HG03064 (cell line): ENCODE results near the gene DMPK.

Source experiments
- ATAC-seq: cut with Tn5 transposase; IDR thresholded peaks from one replicate; pipeline ENCODE4 v1.9.1; 2021; ENCODE audit warnings: low read depth; ENCODE audit not compliant: unreplicated experiment

Gene DMPK

DNA sequence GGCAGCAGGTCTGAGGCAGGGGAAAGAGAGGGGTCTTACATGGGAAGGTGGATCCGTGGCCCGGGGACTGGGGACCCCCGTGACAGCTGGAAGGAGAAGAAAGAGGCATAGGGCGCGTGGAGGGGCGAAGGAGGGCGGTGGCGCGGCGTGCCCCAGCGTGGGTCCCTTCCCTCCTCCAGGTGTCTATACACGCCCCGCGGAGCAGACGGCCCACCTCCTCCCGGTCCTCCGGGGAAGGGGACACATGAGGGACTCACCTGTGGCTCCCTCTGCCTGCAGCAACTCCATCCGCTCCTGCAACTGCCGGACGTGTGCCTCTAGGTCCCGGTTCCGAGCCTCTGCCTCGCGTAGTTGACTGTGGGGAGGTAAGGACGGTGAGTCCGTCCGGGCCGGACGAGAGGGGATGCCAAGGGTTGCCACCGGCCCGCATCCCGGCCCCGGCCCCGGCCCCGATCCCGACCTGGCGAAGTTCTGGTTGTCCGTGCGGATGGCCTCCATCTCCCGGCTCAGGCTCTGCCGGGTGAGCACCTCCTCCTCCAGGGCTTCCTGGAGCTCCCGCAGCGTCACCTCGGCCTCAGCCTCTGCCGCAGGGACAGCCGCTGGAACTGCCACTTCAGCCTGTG is 10.9 kb downstream of the DMPK start:
- no peak for ATAC-seq

DNA sequence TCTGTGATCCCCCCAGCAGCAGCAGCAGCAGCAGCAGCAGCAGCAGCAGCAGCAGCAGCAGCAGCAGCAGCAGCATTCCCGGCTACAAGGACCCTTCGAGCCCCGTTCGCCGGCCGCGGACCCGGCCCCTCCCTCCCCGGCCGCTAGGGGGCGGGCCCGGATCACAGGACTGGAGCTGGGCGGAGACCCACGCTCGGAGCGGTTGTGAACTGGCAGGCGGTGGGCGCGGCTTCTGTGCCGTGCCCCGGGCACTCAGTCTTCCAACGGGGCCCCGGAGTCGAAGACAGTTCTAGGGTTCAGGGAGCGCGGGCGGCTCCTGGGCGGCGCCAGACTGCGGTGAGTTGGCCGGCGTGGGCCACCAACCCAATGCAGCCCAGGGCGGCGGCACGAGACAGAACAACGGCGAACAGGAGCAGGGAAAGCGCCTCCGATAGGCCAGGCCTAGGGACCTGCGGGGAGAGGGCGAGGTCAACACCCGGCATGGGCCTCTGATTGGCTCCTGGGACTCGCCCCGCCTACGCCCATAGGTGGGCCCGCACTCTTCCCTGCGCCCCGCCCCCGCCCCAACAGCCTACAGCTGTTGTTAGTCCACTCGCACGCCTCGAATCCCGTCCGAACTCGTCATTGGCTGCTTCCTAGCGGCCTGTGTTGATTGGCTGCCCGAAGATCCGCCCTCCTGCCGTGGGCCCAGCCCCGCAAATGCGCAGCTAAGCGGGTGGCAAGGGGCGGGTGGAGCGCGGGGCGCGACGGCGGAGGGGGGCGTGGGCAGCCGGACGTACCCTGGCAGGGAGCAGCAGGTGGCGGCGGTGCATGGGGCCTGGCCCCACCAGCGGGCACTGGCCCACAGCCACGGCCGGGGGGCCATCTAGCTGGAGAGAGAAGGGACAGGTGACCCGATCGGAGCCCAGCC is 11.8 kb downstream of the DMPK start:
- peak; percentile 42 for ATAC-seq

DNA sequence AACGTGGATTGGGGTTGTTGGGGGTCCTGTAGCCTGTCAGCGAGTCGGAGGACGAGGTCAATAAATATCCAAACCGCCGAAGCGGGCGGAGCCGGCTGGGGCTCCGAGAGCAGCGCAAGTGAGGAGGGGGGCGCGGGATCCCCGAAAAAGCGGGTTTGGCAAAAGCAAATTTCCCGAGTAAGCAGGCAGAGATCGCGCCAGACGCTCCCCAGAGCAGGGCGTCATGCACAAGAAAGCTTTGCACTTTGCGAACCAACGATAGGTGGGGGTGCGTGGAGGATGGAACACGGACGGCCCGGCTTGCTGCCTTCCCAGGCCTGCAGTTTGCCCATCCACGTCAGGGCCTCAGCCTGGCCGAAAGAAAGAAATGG is 12.5 kb downstream of the DMPK start:
- no peak for ATAC-seq

DNA sequence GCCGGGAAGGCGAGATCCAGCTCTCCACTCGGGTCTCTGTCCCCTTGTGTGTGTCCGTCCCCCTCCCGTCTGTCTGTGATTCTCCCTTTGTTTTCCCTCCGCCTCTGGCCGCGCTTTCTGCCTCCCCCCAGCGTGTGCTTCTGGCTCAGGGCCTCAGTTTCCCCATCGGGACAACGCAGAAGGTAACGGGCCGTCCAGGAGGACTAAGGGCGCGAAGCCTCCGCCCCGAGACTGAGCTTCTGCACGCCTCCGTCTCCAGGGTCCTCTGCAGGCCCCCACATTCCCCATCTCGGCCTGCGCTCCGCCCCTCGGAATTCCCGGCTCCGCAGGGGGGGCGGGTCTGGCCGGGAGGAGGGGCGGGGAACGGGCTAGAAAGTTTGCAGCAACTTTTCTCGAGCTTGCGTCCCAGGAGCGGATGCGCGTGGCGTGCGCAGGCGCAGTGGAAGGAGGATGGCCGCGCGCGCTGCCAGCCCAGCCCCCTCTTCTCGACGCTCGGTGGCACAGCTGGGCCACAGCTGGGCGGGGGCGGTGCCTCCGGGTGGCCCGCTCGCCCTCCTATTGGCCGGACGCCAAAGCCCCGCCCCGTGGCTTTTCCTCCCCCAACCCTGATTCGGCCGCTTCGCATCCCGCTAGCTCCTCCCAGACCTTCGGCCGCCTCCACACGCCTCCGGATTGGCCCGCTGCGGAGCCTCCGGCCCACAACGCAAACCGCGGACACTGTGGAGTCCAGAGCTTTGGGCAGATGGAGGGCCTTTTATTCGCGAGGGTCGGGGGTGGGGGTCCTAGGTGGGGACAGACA is 13.1 kb downstream of the DMPK start, which contains the start of gene SIX5:
SIX5 (minus strand) TSS at position 269 of the 799 bp plus-strand sequence. CDS start 408 bp downstream, outside the sequence.
- ATAC-seq: peak; percentile 50

DNA sequence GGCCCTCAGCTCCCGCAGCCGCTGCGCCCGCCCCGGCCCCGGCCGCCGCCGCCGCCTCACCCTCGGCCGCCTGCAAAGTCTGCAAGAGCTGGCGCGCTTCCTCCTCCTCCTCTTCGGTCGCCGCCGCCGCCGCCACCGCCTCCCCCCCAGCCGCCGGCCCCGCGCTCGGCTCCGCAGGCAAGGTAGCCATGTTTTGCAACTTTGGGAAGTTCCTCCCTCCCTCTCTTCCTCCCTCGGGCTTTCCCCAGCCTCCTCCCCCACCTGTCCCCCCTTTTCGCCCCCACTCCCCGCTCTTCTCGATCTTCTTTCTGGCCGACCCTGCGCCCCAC is 13.7 kb downstream of the DMPK start:
- no peak for ATAC-seq

DNA sequence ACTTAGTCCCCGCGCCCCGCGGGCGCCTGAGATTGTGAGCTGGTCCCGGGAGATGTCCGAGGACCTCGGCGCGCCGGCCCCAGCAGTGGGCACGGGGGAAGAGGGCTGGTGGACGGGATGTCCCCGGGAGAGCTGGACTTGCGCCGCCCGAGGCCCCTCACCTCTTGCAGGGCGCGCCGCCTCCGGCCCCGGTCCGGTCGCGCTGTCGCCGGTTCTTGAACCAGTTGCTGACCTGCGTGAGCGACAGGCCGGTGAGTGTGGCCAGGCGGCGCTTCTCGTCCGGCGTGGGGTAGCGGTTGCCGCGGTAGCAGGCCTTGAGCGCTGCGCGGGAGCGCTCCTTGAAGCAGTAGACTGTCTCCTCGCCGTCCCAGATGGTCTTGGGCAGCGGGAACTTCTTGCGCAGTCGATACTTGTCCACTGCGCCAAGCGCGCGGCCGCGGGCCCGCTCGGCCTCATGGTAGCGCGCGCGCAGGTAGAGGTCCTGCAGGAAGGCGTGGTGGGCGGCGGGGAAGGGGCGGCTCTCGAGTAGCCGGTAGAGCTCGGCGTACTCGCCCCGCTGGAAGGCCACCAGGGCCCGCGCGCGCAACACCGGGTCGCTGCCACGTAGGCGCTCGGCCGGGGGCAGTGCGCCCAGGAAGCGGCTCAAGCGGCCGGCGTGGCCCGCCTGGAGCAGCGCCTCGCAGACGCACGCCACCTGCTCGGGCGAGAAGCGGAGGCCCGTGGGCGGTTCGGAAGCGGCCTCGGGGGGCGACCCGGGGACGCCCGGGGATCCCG is 14.2 kb downstream of the DMPK start:
- ATAC-seq: no peak

DNA sequence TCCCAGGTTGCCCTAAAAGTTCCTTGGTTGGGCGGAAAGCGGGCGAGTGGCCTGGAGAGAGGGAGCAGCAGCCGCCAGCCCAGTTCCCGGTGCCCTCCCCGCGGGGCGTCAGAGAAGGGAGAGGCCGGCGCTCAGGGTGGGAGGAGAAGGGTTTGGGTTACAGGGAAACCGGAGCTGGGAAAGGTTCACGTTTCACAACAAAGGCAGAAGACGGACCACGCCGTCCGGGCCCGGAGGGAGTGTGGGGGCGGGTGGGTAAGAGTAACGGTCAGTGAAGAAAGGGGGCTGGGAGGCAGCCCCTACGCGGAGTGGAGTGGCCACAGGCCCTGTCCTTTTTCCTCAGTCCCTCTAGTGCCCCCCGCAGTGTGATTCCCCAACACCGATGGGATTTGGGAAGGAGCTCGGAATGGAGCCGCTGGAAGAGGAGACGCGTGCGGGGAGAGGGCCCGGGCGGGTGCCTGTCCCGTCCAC is 14.8 kb downstream of the DMPK start:
- ATAC-seq: no peak

DNA sequence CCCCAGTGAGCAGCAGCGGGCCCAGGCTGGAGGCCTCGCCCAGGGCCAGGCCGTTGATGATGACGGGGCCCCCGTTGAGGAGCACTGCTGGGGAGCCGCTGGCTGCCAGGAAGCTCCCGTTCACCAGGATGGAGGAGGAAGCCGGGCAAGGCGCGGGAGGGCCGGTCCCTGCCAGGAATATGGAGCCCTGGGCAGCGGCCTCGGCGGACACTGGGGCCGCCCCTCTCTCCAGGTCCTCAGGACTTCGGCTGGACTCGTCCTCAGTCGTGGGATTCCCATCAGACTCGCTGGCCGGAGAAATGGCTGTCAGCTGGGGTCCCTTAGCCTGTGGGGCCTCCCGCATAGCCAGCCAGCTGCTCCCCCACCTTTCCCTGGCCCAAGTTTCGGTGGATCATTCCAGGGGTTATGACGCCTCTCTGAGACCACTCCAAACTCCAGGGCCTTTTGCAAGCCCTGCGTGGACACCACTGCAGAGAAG is 15.4 kb downstream of the DMPK start:
- no peak for ATAC-seq

DNA sequence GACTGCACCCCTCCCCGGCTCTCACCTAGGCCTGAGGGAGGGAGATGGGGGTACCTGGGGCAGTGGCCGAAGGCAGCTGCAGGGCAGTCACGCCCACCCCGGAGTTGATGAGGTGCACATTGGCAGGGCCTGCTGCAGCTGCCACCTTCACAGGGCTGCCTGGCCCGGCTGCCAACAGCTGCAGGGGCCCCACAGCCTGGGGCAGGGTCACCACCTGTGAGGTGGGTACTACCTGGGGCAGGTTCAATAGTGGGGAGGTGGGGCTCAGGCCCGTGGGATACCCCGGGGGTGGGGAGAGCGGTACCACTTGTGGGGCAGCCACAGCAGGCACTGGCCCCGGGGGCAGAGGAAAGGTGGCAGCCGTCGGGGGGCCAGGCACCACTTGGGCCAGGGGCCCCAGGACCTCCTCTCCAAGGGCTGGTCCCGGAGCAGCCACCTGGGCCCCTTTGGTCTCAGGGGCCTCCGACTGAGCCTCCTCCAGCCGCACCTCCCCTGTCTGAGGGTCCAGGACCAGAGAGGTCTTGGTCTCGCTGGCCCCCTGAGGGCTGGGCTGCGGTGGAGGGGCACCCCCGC is 15.9 kb downstream of the DMPK start:
- no peak for ATAC-seq

DNA sequence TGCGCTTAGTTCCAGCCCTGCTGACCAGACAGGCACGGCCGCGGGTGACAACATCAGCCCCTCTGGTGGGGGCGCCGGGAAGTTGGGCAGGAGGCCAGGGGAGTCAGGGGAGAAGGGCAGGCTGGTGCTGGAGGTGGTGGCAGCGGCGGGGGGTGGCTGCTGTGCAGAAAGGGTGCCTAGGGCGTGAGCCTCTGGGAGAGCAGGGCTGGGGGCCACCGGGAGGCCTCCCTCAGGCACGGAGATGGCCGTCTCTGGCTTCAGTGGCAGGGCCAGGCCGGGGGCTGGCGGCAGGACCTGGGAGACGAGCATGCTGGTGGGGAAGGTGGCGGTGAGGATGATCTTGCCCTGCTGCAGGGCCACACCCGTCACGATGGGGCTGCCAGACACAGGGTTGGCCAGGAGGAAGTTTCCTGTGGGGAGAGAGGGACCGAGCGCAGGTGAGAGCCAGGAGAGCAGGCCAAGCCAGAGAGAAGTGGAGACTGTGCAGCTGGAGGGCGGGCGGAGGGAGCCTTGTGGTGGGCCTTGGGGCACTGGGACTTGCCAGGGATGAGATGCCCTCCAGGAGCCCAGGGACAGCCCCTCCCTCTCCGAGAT is 16.5 kb downstream of the DMPK start:
- no peak for ATAC-seq

DNA sequence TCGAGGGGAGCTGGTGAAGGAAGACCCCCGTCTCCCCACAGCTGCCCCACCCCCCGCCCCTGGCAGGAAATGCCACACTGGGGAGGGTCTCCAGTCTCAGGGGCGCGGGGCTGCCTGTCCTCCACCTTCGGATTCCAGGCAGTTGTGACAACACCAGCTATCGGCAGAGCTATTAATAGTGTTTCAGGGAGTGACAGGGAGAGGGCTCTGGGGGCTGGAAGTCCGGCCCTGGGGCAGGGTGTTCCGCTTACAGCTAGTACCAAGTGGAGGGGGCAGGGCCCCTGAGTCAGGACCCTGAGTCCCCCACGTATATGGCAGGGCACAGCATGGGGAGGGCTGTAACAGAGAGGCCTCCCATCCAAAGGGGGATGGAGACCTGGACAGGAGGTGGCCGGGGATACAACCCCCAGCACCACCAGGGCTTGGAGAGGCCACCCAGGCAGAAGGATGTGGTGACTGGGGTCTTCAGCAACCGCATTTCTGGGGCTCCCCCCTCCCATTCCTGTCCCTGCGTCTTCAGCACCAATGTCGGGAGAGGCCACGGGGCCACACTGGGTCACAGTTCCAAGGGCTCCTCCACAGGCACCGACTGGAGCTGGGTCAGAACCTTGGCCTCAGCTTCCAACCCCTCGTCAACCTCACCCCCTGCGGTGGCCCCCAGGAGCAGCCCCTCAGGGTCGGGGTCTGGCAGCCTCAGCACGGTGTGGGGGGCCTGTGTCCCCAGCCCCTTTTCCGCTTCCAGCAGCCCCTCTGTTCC is 17.2 kb downstream of the DMPK start:
- no peak for ATAC-seq

DNA sequence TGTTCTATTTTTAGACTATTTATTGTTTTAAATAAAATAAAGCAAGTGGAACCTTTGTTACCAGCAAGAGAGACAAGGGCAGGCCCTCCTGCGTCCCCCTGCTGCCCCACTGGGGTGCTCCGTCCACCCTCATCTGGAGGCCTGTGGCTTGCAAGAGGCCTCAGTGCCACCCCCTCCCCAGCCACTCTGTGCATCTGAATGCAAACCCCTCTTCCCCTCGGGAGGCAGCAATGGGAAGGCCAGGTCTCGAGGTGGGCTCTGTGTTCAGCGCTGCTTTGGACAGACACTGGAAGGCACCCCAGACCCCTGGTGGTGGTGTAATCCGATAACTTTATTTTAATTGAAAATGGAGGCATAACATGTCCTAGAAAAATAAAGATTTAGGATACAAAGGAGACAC is 17.8 kb downstream of the DMPK start:
- ATAC-seq: no peak

DNA sequence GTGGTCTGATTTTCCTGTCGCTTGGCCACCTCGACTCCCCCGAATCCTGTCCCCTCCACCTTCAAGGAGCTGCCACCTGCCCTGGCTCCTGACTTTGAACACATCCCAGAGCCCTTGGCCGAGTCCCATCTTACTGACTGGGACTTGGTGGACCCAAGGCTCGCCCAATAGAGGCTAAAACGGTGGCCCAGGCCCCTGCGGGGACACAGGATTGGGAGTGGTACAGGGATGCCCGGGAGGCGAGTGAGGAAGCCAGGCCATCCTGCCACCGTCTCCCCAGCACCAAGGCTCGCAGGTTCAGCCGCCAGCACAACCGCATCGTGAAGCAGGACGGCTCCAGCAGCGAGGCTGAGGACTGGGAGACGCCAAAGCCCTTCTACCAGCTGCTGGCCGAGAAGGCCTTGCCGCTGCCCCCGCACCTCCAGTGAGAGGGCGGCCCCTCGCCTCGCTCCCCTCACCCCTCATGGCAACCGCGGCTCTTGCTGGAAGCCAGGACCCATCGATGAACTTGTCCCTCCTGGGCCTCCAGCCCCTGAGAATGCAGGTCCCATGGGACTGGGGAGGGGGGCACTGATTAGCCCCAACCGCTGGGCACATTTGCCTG is 18.5 kb downstream of the DMPK start:
- no peak for ATAC-seq

DNA sequence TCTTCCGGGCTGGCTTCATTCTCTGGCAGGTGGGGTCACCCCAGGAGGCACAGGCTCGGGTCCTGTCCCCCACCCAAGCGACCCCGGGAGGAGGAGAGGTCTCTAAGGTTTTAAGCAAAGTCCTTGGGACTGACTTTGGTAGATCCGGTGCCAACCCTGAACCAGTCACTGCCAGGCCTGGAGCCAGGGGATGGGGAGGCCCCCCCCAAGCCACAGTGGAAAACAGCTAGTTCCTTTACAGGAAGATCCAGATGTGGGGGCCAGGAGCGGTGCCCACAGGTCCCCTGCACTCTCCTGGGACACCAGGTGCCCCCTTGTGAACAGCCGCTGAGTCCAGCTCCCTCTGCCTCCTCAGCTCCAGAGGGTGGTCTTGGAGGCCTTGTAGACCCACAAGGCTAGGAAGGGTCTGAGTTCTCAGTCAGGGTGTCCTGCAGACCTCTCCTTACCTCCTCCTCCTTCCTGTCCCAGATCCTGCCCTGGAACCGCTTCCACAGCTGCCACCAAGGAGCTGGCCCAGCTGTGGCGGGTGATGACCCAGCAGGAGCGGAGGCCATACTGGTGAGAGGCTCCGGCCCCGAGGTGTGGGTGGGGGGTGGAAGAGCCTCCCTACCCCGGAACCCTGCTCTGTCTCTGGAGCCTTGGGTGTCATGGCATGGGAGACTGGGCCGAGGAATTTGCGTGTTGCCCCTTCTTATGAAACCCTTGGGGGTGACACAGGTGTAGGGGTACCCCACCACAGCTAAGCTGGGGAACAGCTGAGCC is 19.2 kb downstream of the DMPK start:
- no peak for ATAC-seq

DNA sequence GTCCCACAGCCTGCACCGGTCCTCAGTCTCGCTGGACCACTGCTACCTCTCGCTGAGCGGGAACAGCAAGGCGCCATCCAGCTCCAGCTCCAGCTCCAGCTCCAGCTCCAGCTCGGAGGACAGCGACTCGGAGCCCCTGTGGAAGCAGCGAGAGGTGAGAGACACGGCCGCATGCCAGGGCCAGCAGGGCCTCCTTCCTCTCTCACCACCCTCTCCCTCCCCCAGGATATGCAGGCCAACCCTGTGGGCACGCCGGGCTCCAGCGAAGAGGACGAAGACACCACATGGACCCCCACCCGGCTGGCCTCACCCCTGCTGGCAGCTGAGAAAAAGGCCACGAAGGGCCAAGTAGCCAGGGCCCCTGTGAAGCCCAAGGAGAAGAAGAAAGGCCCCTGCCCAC is 20.6 kb downstream of the DMPK start:
- no peak for ATAC-seq

DNA sequence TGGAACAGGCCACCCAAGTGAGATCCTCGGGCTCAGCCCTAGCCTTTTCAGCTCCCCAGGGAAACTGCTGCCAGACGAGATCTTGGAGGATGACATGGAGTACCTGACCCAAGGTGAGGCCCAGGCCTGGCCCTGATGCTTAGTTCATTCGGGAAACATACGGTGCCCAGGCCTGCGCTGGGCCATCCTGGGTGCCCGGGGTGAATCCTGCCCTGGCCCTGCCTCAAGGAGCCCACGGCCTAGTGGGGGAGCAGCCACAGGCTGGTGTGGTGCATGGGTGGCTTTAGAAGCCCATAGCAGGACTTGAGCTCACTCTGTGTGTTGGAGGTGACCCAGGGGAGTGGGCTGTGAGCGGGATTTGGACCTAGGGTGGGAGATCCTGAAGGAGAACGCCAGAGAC is 23.4 kb downstream of the DMPK start:
- ATAC-seq: no peak

DNA sequence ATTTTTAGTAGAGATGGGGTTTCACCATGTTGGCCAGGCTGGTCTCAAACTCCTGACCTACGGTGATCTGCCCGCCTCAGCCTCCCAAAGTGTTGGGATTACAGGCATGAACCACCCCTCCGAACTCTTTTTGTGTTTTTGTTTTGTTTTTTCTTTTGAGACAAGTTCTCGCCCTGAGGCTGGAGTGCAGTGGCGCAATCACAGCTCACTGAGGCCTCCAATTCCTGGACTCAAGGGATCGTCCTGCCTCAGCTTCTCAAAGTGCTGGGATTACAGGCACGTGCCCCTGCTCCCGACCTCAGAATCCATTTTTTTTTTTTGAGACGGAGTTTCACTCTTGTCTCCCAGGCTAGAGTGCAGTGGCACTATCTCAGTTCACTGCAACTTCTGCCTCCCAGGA is 24.6 kb downstream of the DMPK start:
- no peak for ATAC-seq

DNA sequence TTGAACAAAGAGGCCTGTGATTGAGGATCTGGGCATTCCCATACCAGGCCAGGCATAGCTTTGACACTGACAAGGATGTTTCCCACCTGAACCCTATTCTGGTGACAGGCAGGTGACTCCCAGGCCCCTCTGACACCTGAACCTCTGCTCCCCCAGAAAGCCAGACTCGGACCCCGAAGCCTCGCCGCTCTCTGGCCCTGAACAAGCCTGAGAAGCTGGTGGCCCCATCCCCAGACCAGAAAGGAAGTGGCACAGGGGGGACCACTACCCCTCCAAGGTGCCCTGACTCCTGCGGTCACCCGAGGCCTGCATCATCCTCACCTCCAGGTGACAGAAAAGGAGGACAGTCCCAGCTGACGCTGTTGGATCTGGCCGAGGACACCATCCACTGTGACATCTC is 28.0 kb downstream of the DMPK start:
- no peak for ATAC-seq
